Measurements from ENCODE around the gene SHISAL1. TPM values are rescaled to one million over a fixed set of nuclear protein-coding genes. Genes with fewer than 3 reads are reported as not detected.

The SHISAL1 gene
- total RNA-seq, 1 experiment from 2014 or later, result 2.9 TPM

GRCh38 chr22:44358709-44359440, 46.1 kb upstream of the SHISAL1 start:
- Histone ChIP-seq H3K9ac (ENCODE audit: extremely low read depth, insufficient read length, low read length) (no peak overlapping the region), H4K5ac (ENCODE audit: insufficient read length, low read depth, low read length) (no peak overlapping the region), H3K79me1 (ENCODE audit: insufficient read depth, low read depth, low read length, poor library complexity, severe bottlenecking) (no peaks in the 10 kb centered on the region), H2AK5ac (ENCODE audit: insufficient read length, low read length) (no peak overlapping the region), H2AFZ (ENCODE audit: low read length) (no peak overlapping the region), H3K14ac (ENCODE audit: insufficient read depth, low read length) (no peak overlapping the region), H3K27ac (ENCODE audit: insufficient read length, low read depth, low read length) (no peak overlapping the region), H4K8ac (replicated peaks; ENCODE audit: insufficient read length, low read depth, low read length) (no peak overlapping the region), H3K23ac (ENCODE audit: insufficient read length, low read depth, low read length) (no peak overlapping the region), H3K56ac (ENCODE audit: insufficient read length, low read depth, low read length) (no peak overlapping the region), H3K79me2 (ENCODE audit: insufficient read depth, low read length) (no peaks in the 10 kb centered on the region), H3K27me3 (ENCODE audit: insufficient read depth, low read length) (no peaks in the 10 kb centered on the region), H3K18ac (ENCODE audit: insufficient read length, low read depth, low read length) (no peak overlapping the region), H3K4ac (ENCODE audit: low read depth, low read length) (no peak overlapping the region), H3K9me3 (ENCODE audit: control insufficient read depth, low read depth, low read length) (no peaks in the 10 kb centered on the region), H3K4me1 (ENCODE audit: insufficient read depth, low read length) (no peaks in the 10 kb centered on the region), H2BK20ac (ENCODE audit: low read depth, low read length, poor library complexity, severe bottlenecking) (no peak overlapping the region), H3K23me2 (ENCODE audit: insufficient read length, low read depth, low read length, poor library complexity, severe bottlenecking) (no peaks in the 10 kb centered on the region), H4K20me1 (ENCODE audit: control insufficient read depth, insufficient read depth, insufficient read length) (no peaks in the 10 kb centered on the region), H2BK12ac (ENCODE audit: insufficient read length, low read depth, low read length) (no peak overlapping the region), H3T11ph (ENCODE audit: low read length) (no peak overlapping the region), H4K91ac (ENCODE audit: insufficient read length, low read depth, low read length) (no peak overlapping the region), H2BK15ac (ENCODE audit: low read depth, low read length) (no peak overlapping the region), H2BK120ac (ENCODE audit: low read depth, low read length, poor library complexity, severe bottlenecking) (no peak overlapping the region), H2BK5ac (ENCODE audit: insufficient read length, low read length) (no peak overlapping the region), H3K4me2 (ENCODE audit: insufficient read depth, insufficient read length, low read length) (no peak overlapping the region)
- Mint-ChIP-seq H3K27ac (no peak overlapping the region), H3K27me3 (ENCODE audit: low read depth) (peaks cover 8% of the 10 kb centered on the region), H3K4me3 (no peak overlapping the region), H3K9me3 (no peaks in the 10 kb centered on the region), H3K4me1 (peaks cover 3 to 22% of the 10 kb centered on the region in 2 experiments; a peak in 2 of 4 replicates), H3K36me3 (ENCODE audit: insufficient read depth in 1 of 3, low read depth in 3 of 3) (no peaks in the 10 kb centered on the region)
- no peak for TF ChIP-seq CTCF (conservative IDR thresholded peaks at IDR 0.05)
- no CpG with 5 or more reads among the region's 17 CpGs for WGBS (ENCODE audit: extremely low coverage, insufficient read length, low lambda C conversion rate)
- no peak for DNase-seq
